Mesothelial cell of epicardium (in vitro differentiated cells): ENCODE results near the gene AARS1. TPM values are rescaled to one million over a fixed set of nuclear protein-coding genes. Genes with fewer than 3 reads are reported as not detected.
"Not testable (repeated sequence)": the region's sequence is repeated elsewhere in the genome, so short reads cannot be mapped to it uniquely, and the experiment has no call there.

Experiments used
- DNase-seq, 2 experiments: peaks; one replicate each; pipeline ENCODE4 v3.0.0; 2021; ENCODE audit warnings: low spot score in 2 of 2; ENCODE audit not compliant: unreplicated experiment in 2 of 2
- H3K27ac Mint-ChIP-seq: 2 replicates; pipeline ENCODE4 v1.8.0; 2021; ENCODE audit warnings: mixed read lengths
- H3K27me3 Mint-ChIP-seq: 2 replicates; pipeline ENCODE4 v1.8.0; 2021; ENCODE audit warnings: low read depth, mixed read lengths
- H3K36me3 Mint-ChIP-seq: 2 replicates; pipeline ENCODE4 v1.8.0; 2021; ENCODE audit warnings: mixed read lengths
- H3K4me1 Mint-ChIP-seq: 2 replicates; pipeline ENCODE4 v1.8.0; 2021; ENCODE audit warnings: mixed read lengths
- H3K4me3 Mint-ChIP-seq: 2 replicates; pipeline ENCODE4 v1.8.0; 2021; ENCODE audit warnings: mild to moderate bottlenecking, moderate library complexity, mixed read lengths
- H3K9me3 Mint-ChIP-seq: 2 replicates; pipeline ENCODE4 v1.8.0; 2021; ENCODE audit warnings: mixed read lengths
- total RNA-seq: library from RNA; stranded (reverse); gene quantifications from 3 replicates; pipeline ENCODE4 v1.2.1, GENCODE V29; 2021
- TF ChIP-seq, protein P1 (sequence below): fragments of 200-600 bp; sonication (generic); IDR thresholded peaks from one replicate; pipeline ENCODE4 v1.5.0; 2021; ENCODE audit warnings: antibody characterized with exemption; ENCODE audit not compliant: unreplicated experiment

The AARS1 gene
- total RNA-seq: 81.5 to 90.2 TPM (median 81.8 TPM) in 3 replicates

DNA sequence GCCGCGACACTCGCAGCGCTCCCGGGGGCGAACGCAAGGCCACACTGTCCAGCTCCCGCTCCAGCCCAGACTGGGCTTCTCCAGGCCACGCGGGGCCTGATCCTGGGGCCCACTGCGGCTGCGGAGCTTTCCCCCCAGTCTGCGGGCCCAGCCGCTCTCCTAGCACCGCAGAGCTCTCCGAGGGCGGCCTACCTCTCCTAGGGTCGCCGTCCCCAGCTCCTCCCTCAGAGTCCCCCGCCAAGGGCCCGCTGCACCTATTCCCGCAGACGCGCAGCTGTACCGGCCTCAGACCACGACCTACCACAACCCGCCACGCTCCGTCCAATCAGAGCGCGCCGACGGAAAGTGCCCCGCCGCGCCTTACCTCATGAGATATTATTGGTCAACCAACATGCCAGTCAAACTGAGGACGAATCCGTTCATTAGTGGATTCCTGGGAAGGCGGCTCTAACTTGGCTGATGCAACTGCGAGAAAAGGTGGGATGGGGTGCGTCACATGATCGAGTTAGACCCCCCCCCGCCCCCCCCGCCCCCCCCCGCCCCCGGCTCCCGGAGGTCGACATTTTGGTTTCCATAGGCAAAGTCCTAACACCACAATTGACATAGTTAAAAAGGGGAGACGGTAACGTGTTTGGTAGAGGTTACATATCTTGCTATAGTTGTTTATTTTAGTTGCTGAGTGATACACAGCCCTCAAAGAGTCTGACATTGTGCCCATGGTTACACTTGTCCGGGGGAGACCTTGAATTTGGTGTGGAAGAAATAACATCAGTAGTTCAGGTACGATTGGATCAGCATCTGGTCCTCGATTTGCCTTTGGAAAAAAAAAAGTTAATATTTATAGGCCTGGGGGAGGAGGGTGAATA lies at the start of gene AARS1:
TSS of gene AARS1 (minus strand) at position 278 of the 866 bp plus-strand sequence. CDS start 6,743 bp downstream, outside the sequence.
- H3K36me3 Mint-ChIP-seq: peaks cover 3% of the 10 kb centered on the region
- DNase-seq: peak; percentile 92 to 95

DNA sequence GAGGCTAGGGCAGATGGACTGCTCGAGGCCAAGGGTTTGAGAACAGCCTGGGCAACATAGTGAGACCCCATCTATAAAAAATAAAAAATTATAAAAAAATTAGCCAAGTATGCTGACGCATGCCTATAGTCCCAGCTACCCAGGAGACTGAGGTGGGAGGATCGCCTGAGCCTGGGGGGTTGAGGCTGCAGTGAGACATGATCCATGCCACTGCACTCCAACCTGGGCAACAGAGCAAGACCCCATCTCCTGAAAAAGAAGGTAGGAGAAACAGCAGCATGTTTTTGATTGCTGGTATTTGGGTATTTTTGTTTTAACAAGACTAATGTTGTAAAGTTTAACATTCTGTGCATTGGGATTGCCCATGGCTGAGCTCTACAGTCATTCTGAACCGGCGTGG lies 48.5 kb upstream of the AARS1 start:
- Mint-ChIP-seq H3K27me3 (no peaks in the 10 kb centered on the region), H3K9me3 (no peaks in the 10 kb centered on the region), H3K36me3 (peaks cover 23% of the 10 kb centered on the region), H3K27ac (no peak overlapping the region), H3K4me1 (no peaks in the 10 kb centered on the region), H3K4me3 (no peak overlapping the region)
- no peak for DNase-seq
- TF ChIP-seq, protein P1, sequence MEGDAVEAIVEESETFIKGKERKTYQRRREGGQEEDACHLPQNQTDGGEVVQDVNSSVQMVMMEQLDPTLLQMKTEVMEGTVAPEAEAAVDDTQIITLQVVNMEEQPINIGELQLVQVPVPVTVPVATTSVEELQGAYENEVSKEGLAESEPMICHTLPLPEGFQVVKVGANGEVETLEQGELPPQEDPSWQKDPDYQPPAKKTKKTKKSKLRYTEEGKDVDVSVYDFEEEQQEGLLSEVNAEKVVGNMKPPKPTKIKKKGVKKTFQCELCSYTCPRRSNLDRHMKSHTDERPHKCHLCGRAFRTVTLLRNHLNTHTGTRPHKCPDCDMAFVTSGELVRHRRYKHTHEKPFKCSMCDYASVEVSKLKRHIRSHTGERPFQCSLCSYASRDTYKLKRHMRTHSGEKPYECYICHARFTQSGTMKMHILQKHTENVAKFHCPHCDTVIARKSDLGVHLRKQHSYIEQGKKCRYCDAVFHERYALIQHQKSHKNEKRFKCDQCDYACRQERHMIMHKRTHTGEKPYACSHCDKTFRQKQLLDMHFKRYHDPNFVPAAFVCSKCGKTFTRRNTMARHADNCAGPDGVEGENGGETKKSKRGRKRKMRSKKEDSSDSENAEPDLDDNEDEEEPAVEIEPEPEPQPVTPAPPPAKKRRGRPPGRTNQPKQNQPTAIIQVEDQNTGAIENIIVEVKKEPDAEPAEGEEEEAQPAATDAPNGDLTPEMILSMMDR: no peak

More for the DNA sequence above, at the start of gene AARS1:
- Mint-ChIP-seq H3K4me3 (peak within 1 kb of the TSS; percentile 99), H3K9me3 (no peaks in the 10 kb centered on the region), H3K4me1 (peaks cover 5% of the 10 kb centered on the region), H3K27ac (peak within 1 kb of the TSS; percentile 100), H3K27me3 (no peaks in the 10 kb centered on the region)
- TF ChIP-seq, protein P1: no peak

DNA sequence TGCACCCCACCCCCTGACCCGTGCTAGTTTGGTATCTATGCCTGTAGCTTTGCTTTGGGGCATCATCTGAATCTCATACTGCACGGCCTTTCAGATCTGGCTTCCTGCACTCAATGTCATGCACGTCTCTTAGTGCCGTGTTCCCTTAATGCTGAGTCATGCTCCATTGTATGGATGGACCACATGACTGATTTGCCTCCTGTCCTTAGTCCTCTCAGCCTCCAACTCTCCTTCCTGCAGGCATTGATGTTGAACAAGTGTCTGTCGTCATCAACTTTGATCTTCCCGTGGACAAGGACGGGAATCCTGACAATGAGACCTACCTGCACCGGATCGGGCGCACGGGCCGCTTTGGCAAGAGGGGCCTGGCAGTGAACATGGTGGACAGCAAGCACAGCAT lies 43.4 kb upstream of the AARS1 start:
- not testable (repeated sequence) for H3K27ac Mint-ChIP-seq, DNase-seq, H3K9me3 Mint-ChIP-seq, H3K4me1 Mint-ChIP-seq, H3K4me3 Mint-ChIP-seq, H3K27me3 Mint-ChIP-seq
- peaks cover 29% of the 10 kb centered on the region for H3K36me3 Mint-ChIP-seq

DNA sequence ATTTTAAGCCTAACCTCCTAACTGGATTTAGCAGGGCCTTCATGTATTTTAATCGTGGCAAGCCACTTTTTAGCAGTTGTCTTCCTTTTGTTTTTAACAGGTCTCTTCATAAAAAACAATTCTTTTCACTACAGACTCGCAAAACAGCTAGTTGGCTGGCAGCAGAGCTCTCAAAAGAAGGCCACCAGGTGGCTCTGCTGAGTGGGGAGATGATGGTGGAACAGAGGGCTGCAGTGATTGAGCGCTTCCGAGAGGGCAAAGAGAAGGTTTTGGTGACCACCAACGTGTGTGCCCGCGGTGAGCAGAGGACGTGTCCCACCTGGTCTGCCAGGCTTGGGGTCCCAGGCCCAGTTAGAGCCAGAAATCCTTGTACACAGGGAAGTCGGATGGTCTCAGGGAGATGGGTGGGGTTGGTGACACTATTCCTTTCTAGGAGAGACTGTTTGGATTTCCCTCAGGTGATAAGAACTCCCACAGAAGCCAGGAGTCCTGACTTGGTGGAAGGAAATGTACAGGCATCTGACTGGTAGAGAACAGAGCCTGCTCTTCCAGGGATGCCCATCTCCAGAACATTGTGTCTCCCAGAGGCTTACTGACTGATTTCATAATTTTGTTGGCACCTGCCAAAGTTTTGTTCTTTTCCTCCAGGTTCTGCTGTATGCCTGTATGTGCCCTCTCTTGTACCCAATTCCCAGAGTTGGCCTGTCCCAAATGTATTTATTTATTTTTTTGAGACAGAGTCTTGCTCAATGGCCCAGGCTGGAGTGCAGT lies 42.5 kb upstream of the AARS1 start:
- no peak overlapping the region for H3K27ac Mint-ChIP-seq
- DNase-seq: peak in 1 of 2 experiments; percentile 39

DNA sequence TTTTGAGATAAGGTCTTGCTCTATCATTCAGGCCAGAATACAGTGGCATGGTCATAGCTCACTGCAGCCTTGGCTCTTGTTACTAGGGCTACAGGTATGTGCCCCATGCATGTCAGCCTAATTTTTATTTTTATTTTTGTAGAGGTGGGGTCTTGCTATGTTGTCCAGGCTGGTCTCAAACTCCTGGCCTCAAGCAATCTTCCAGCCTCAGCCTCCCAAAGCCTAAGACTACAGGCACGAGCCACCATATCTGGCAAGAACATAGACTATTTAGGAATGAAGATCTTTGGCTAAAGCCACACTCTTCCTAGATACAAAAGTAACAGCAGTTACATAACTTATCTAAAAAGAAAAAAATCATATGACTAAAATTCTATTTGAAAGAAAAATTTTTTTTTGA lies 41.8 kb upstream of the AARS1 start:
- Mint-ChIP-seq H3K4me1 (no peaks in the 10 kb centered on the region), H3K36me3 (peaks cover 27% of the 10 kb centered on the region)
- DNase-seq: no peak

More for the DNA sequence above, 42.5 kb upstream of the AARS1 start:
- Mint-ChIP-seq H3K4me3 (no peak overlapping the region), H3K4me1 (no peaks in the 10 kb centered on the region), H3K27me3 (no peaks in the 10 kb centered on the region), H3K9me3 (no peaks in the 10 kb centered on the region), H3K36me3 (peaks cover 29% of the 10 kb centered on the region)
- TF ChIP-seq, protein P1: peak; percentile 14

More for the DNA sequence above, 41.8 kb upstream of the AARS1 start:
- H3K4me3 Mint-ChIP-seq: no peak overlapping the region
- no peak overlapping the region for H3K27ac Mint-ChIP-seq
- TF ChIP-seq, protein P1: no peak
- H3K27me3 Mint-ChIP-seq: no peaks in the 10 kb centered on the region
- no peaks in the 10 kb centered on the region for H3K9me3 Mint-ChIP-seq
